ENCODE results near the gene UNC79. TPM values are rescaled to one million over a fixed set of nuclear protein-coding genes. Genes with fewer than 3 reads are reported as not detected.

Gene UNC79
- total RNA-seq, 1 donor: not detected

GRCh38 chr14:93525696-93526451, 95.1 kb downstream of the UNC79 start:
- Histone ChIP-seq H3K27me3 (ENCODE audit: insufficient read depth, low read length) (peaks cover 3% of the 10 kb centered on the region), H3K9me3 (ENCODE audit: low read depth, low read length) (peaks cover 5% of the 10 kb centered on the region), H3K4me3 (ENCODE audit: low read length) (no peak overlapping the region), H3K4me1 (ENCODE audit: insufficient read depth, low read length) (peaks cover 9% of the 10 kb centered on the region)

DNA sequence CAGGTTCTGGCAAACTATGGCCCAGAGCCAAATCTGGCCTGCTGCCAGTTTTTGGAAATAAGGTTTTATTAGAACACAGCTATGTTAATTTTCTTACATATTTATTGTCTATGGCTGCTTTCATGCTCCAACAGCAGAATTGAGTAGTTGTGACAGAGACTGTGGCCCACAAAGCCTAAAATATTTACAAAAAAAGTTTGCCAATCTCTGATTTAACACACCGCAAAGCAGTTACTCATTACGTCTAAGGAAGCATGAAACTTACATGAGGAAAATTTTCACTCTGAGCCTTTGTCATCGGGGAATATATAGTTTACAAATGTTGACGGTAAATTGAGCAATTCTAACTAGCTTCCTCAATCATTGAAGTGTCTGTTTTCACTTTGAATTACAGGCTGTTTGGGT, 96.5 kb downstream of the UNC79 start:
- Histone ChIP-seq H3K9me3 (ENCODE audit: low read depth, low read length) (no peaks in the 10 kb centered on the region), H3K27me3 (ENCODE audit: insufficient read depth, low read length) (peaks cover 3% of the 10 kb centered on the region), H3K4me1 (ENCODE audit: insufficient read depth, low read length) (peaks cover 13% of the 10 kb centered on the region), H3K4me3 (ENCODE audit: low read length) (no peak overlapping the region)

DNA sequence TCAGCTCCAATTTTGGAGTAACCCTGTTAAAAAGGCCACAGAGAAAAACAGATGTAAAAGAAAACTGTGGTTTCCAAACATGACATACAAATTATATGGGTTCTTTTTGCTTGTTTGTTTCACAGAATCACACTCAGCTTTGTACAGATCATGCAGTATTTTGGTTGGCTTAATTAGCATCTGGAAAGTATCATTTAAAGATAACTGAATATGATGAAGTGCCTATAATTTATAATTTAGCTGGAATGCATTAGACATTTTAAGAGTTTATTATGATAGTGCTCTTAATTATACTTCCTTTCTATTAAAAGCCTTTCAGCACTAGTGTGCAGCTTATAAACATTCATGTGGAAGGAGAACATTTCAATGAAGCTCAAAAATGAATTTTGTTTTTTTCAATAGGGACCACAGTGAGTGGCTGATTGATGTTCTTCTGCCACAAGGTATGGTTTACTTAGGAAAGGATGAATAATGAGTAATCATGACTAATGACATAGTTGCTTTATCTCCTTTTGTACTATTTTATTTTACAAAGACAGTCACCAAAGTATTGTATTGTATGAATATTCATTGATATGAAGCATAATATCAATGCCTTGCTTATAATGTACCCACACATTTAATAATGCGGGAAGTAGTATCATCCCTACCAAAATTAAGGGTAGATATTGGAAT, 98.3 kb downstream of the UNC79 start:
- Histone ChIP-seq H3K9me3 (ENCODE audit: low read depth, low read length) (no peaks in the 10 kb centered on the region), H3K4me3 (ENCODE audit: low read length) (no peak overlapping the region), H3K27me3 (ENCODE audit: insufficient read depth, low read length) (peaks cover under 1% of the 10 kb centered on the region), H3K4me1 (ENCODE audit: insufficient read depth, low read length) (peaks cover 26% of the 10 kb centered on the region)

DNA sequence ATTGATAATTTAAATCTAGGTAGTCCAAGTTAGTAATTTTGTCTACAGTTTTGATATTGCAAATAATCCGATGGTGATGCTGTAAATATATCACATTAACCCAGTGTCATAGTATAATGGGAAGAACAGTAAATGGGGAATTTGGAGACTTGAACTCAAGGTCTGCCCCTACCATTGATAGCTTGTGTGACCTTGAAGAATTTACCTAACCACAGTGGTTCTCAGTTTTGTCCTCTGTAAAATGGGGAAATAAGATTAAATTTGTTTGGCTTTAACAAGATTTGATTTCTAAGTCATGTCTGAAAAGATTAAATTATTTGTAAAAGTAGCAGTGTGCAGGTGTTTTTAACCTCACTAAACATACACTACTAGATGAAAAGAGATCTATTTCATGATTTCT, 100.9 kb downstream of the UNC79 start:
- H3K4me1 ChIP-seq (ENCODE audit: insufficient read depth, low read length): peaks cover 31% of the 10 kb centered on the region
- H3K9me3 ChIP-seq (ENCODE audit: low read depth, low read length): no peaks in the 10 kb centered on the region
- H3K4me3 ChIP-seq (ENCODE audit: low read length): no peak overlapping the region
- H3K27me3 ChIP-seq (ENCODE audit: insufficient read depth, low read length): no peaks in the 10 kb centered on the region

DNA sequence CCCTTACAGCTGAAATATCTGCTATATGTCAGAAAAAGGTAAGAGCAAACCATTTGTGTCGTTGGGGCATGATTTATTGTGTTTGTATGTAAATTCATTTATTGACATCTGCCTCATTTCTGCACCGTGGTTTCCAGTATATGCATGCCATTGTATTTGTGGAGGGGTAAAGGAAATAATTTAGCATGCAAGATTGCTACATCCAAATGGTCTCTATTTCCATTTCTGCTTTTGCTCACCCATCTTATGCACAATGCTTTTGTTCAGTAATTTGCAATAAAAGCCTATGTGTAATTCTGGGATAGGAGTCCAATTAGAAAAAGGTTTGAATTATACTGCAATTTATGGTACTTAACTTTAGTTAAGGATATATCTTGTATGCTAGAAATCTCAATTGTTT, 101.8 kb downstream of the UNC79 start:
- H3K4me1 ChIP-seq (ENCODE audit: insufficient read depth, low read length): peaks cover 26% of the 10 kb centered on the region
- no peaks in the 10 kb centered on the region for H3K27me3 ChIP-seq (ENCODE audit: insufficient read depth, low read length)
- no peak overlapping the region for H3K4me3 ChIP-seq (ENCODE audit: low read length)
- H3K9me3 ChIP-seq (ENCODE audit: low read depth, low read length): no peaks in the 10 kb centered on the region

GRCh38 chr14:93533437-93533836, 102.7 kb downstream of the UNC79 start:
- Histone ChIP-seq H3K4me3 (ENCODE audit: low read length) (no peak overlapping the region), H3K4me1 (ENCODE audit: insufficient read depth, low read length) (peaks cover 22% of the 10 kb centered on the region), H3K27me3 (ENCODE audit: insufficient read depth, low read length) (no peaks in the 10 kb centered on the region), H3K9me3 (ENCODE audit: low read depth, low read length) (no peaks in the 10 kb centered on the region)

DNA sequence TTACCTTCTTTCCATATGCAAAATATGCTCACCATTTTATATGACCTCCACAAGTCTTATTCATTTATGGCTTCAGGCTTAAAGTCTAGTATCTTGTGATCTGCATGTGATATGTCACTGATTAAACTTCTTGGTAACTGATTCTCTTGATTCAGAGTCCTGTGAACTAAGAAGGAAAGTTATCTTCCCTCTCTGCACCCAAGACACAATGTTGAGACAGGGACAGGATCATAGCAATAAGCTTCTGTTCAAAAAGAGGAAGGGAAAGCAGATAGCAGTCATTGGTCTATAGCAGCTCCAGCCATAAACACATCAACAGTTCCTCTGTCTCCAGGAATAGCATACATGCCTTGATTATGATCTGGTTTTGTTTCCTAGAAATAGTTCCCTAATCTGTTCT, 103.1 kb downstream of the UNC79 start:
- Histone ChIP-seq H3K4me3 (ENCODE audit: low read length) (no peak overlapping the region), H3K9me3 (ENCODE audit: low read depth, low read length) (no peaks in the 10 kb centered on the region), H3K4me1 (ENCODE audit: insufficient read depth, low read length) (peaks cover 22% of the 10 kb centered on the region), H3K27me3 (ENCODE audit: insufficient read depth, low read length) (no peaks in the 10 kb centered on the region)

GRCh38 chr14:93535537-93535936, 104.8 kb downstream of the UNC79 start:
- Histone ChIP-seq H3K4me3 (ENCODE audit: low read length) (no peak overlapping the region), H3K9me3 (ENCODE audit: low read depth, low read length) (no peaks in the 10 kb centered on the region), H3K27me3 (ENCODE audit: insufficient read depth, low read length) (no peaks in the 10 kb centered on the region), H3K4me1 (ENCODE audit: insufficient read depth, low read length) (peaks cover 22% of the 10 kb centered on the region)

DNA sequence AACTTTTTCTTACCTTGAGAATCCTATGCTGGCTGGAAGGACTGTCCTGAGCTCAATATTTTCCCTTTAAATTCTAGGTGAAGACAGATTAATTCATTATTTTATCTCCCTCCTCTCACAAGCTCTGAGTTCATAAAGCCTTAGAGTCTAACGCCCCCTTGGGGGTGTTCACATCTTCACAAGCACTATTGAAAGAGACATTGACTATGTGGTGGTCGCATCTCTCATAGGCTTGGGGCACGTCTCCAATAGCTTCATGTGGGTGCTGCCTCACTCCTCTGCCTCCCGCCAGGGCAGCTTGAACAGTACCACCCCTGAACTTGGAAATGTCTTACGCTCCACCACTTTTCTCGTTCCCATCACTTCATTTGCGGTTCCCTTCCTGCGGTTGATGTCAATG, 106.2 kb downstream of the UNC79 start:
- no peaks in the 10 kb centered on the region for H3K27me3 ChIP-seq (ENCODE audit: insufficient read depth, low read length)
- no peak overlapping the region for H3K4me3 ChIP-seq (ENCODE audit: low read length)
- H3K9me3 ChIP-seq (ENCODE audit: low read depth, low read length): no peaks in the 10 kb centered on the region
- peaks cover 21% of the 10 kb centered on the region for H3K4me1 ChIP-seq (ENCODE audit: insufficient read depth, low read length)

GRCh38 chr14:93537951-93538350, 107.2 kb downstream of the UNC79 start:
- H3K4me3 ChIP-seq (ENCODE audit: low read length): no peak overlapping the region
- no peaks in the 10 kb centered on the region for H3K27me3 ChIP-seq (ENCODE audit: insufficient read depth, low read length)
- H3K4me1 ChIP-seq (ENCODE audit: insufficient read depth, low read length): peaks cover 14% of the 10 kb centered on the region
- H3K9me3 ChIP-seq (ENCODE audit: low read depth, low read length): no peaks in the 10 kb centered on the region

- Histone ChIP-seq H3K9me3 (ENCODE audit: low read depth, low read length) (no peaks in the 10 kb centered on the region), H3K27me3 (ENCODE audit: insufficient read depth, low read length) (no peaks in the 10 kb centered on the region), H3K4me3 (ENCODE audit: low read length) (no peak overlapping the region), H3K4me1 (ENCODE audit: insufficient read depth, low read length) (peaks cover 9% of the 10 kb centered on the region)
Observed at GRCh38 chr14:93538413-93538812, 107.7 kb downstream of the UNC79 start.

DNA sequence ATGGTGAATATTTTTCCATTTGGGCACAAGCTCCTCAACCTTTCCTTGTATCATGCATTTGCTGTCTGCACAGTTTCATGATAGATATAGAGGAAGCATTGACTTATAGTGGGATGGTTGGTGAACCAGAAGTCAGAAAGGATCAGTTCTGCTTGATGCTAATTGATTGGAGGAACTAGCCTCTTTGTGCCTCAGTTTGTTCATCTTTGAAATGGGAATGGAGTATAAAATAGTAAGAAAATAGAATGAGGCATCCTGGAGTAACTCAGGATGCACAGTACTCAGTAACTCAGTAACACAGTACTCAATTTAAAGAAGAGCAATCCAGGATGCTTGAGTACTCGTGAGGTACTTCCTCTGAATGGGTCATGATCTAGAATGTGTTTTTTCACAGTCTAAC, 109.5 kb downstream of the UNC79 start:
- Histone ChIP-seq H3K4me3 (ENCODE audit: low read length) (no peak overlapping the region), H3K9me3 (ENCODE audit: low read depth, low read length) (no peaks in the 10 kb centered on the region), H3K27me3 (ENCODE audit: insufficient read depth, low read length) (no peaks in the 10 kb centered on the region), H3K4me1 (ENCODE audit: insufficient read depth, low read length) (no peaks in the 10 kb centered on the region)

GRCh38 chr14:93543766-93544165, 113.0 kb downstream of the UNC79 start:
- Histone ChIP-seq H3K27me3 (ENCODE audit: insufficient read depth, low read length) (no peaks in the 10 kb centered on the region), H3K9me3 (ENCODE audit: low read depth, low read length) (no peaks in the 10 kb centered on the region), H3K4me1 (ENCODE audit: insufficient read depth, low read length) (peaks cover 4% of the 10 kb centered on the region)

DNA sequence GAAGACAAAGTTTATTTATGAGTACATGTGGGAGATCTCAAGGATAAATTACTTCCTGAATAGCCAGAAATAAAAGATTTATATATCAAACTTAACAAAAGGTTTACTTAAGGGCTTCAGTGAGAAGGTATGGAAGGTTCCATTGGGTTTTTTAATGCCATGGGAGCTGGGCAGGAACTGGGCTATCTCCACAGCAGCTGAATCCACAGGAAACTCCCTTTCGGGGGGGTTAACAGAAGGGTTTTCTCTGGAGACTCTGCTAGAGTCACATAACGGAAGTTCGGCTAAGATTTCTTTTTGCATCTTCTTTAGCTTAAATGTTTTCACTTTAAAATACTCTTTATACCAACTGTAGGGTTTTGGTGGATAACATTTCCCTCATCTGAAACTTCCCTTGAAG, 113.5 kb downstream of the UNC79 start:
- no peaks in the 10 kb centered on the region for H3K27me3 ChIP-seq (ENCODE audit: insufficient read depth, low read length)
- no peak overlapping the region for H3K4me3 ChIP-seq (ENCODE audit: low read length)
- H3K4me1 ChIP-seq (ENCODE audit: insufficient read depth, low read length): peaks cover 4% of the 10 kb centered on the region
- no peaks in the 10 kb centered on the region for H3K9me3 ChIP-seq (ENCODE audit: low read depth, low read length)

More at GRCh38 chr14:93543766-93544165, 113.0 kb downstream of the UNC79 start:
- H3K4me3 ChIP-seq (ENCODE audit: low read length): no peak overlapping the region

GRCh38 chr14:93546642-93547041, 115.9 kb downstream of the UNC79 start:
- H3K9me3 ChIP-seq (ENCODE audit: low read depth, low read length): no peaks in the 10 kb centered on the region
- no peak overlapping the region for H3K4me3 ChIP-seq (ENCODE audit: low read length)

More at GRCh38 chr14:93546642-93547041, 115.9 kb downstream of the UNC79 start:
- peaks cover 4% of the 10 kb centered on the region for H3K4me1 ChIP-seq (ENCODE audit: insufficient read depth, low read length)
- H3K27me3 ChIP-seq (ENCODE audit: insufficient read depth, low read length): no peaks in the 10 kb centered on the region

Data from mononuclear cell (primary cell).